Measurements from ENCODE around the gene EXOG.

The EXOG gene, protein sequence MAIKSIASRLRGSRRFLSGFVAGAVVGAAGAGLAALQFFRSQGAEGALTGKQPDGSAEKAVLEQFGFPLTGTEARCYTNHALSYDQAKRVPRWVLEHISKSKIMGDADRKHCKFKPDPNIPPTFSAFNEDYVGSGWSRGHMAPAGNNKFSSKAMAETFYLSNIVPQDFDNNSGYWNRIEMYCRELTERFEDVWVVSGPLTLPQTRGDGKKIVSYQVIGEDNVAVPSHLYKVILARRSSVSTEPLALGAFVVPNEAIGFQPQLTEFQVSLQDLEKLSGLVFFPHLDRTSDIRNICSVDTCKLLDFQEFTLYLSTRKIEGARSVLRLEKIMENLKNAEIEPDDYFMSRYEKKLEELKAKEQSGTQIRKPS

DNA sequence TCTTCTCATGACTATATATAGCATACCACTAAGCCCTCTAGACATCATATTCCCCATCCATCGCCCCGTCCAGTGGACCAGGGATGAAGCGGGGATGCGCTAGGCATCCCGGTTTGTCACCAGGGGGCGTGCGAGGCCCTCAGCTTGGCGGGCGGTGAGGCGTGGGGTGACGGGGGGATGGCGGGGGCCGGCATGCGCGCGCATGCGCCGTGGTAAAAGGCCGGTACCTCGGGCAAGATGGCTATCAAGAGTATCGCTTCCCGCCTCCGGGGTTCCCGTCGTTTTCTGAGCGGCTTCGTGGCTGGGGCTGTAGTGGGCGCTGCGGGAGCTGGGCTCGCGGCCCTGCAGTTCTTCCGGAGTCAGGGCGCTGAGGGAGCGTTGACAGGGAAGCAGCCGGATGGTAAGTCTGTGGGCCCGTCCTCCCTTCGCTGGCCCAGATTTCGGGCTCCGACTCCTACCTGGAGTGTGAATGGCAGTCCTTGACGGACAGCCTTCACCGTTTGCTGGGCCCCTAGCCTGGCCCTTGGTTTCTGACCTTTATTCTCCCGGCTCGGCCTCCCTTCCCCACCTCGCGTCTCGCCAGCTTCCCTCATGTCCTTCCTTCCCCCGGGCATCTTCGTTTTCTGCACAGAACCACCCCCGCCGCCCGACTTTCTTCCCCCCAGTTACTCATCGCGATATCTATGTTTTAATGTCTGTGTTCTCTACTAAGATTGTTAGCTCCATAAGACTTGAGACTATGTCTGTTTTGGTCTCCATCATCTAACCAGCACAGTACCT, at the start of gene EXOG:
Gene EXOG, plus strand, starts transcription at position 210 of the 780 bp plus-strand sequence. Its CDS starts 28 bp downstream, at position 238.
- peak; percentile 97 for DNase-seq (ENCODE audit: low spot score)

GRCh38 chr3:38446812-38447211, 49.3 kb upstream of the EXOG start:
- no peak for DNase-seq (ENCODE audit: low spot score)

- no peak for DNase-seq (ENCODE audit: low spot score)
These were observed 45.3 kb upstream of the EXOG start for GRCh38 chr3:38450853-38451252.

DNA sequence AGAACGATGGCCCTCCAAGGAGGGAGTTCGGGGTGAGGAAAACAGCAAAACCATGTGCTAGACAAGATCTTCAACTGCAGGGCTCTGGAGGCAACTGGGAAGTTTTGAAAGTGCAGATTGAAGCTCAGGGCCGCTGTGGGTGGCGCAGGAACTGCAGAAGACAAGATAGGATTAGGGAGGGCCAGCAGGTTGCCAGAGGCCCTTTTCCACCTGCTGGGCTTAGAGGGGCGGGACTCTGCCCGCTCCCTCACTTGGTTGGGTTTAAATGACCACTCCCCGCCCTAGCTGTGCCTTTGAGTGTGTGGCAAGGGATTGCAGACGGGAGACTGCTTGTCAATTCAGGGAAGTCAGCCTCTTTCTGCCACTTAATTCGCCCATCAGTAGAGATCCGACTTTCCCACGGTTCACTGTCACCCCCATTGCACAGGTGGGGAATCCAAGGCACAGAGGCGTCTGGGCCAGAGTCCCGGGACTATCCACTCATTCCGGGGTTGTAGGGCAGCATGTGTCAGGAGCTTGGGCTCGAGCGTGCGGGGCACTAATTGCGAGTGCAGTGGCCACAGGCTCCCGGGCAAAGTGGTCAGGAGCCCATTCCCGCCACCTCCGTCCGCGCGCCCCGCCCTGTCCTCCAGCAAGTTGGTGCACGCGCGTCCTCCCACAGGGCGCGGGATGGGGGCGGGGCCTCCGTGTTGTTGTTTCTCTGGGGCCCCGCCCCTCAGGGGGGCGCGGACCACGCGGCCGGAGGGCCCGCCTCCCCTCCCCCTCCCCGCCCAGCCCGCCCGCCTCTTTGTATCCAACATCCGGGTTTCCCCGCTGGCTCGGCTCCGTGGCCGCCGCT, 42.8 kb upstream of the EXOG start, which contains the start of gene ACVR2B:
Gene ACVR2B, plus strand, starts transcription at position 816 of the 838 bp plus-strand sequence. CDS start 433 bp downstream, outside the sequence.
- DNase-seq (ENCODE audit: low spot score) = peak; percentile 62

- DNase-seq (ENCODE audit: low spot score) = no peak
These were observed 42.3 kb upstream of the EXOG start for GRCh38 chr3:38453913-38454177.

DNA sequence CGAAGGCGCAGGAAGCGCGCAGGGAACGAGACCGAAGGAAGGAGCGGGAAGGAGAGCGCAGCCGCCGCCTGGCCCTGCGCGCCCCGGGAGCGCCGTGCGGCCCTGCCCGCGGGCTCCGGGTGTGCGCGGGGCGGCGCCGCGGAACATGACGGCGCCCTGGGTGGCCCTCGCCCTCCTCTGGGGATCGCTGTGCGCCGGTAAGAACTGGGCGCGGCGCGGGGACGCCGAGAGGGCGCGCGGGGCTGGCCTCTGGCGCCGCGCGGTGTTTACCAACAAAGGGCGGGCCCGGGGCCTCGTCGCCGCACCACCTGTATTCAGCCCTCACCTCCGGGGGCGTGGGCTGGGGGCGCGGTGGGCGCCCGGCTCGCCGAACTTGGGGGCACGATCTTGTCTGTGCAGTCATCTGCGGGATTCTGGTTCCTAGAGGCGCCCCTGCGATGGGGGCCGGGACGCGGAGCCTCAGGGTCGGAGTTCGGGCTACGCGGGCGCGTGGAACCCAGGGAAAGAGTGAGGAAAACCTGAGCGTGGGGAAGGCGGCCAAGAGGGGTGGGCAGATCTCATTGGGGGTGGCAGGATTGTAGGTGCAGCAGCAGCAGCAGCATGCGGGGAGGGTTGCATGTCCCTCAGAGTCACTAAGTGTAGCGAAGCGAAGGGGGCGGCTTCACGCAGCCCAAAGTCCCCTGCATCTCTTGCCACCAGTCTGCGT, 41.8 kb upstream of the EXOG start:
- DNase-seq (ENCODE audit: low spot score) = no peak

DNA sequence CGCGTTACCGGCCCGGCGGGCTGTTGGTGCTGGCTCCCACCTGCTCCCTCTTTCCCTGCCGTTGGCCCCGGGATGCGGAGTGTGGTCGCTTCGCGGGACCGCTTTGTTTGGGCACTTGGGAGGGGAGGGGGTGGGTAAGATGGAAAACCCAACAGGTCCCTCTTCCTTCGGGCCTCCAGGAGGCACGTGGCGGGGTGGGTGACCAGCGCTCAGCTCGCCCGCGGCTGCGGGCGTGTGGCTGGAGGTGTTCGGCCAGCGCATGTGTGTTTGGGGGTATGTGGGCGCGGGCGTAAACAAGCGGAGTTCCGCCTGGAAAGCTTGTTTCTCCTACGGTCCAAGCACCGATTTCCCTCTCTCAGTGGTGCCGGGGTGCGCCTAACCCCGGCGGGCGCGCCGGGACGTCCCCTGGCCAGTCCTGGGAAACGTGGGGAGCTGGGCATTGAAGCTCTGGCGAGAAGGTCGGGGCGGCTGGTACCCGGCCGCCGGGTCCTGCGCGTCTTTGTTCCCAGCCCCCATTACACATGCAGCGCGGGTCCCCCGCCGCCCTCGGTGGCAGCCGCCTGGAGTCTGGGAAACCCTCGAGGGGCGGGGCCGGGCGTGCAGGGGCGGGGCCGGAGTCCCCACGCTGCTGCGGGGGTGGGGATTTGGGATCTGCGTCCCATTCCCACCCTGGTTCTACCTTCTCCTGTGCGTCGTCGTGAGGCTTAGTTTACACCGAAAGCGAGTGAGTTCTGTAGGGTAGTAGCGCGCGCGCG, 41.1 kb upstream of the EXOG start:
- DNase-seq (ENCODE audit: low spot score) = peak; percentile 21

GRCh38 chr3:38455639-38456430, 40.3 kb upstream of the EXOG start:
- DNase-seq (ENCODE audit: low spot score) = no peak

GRCh38 chr3:38457111-38458003, 38.8 kb upstream of the EXOG start:
- DNase-seq (ENCODE audit: low spot score) = no peak

- DNase-seq (ENCODE audit: low spot score) = no peak
These were observed 37.2 kb upstream of the EXOG start for GRCh38 chr3:38458796-38459498.

DNA sequence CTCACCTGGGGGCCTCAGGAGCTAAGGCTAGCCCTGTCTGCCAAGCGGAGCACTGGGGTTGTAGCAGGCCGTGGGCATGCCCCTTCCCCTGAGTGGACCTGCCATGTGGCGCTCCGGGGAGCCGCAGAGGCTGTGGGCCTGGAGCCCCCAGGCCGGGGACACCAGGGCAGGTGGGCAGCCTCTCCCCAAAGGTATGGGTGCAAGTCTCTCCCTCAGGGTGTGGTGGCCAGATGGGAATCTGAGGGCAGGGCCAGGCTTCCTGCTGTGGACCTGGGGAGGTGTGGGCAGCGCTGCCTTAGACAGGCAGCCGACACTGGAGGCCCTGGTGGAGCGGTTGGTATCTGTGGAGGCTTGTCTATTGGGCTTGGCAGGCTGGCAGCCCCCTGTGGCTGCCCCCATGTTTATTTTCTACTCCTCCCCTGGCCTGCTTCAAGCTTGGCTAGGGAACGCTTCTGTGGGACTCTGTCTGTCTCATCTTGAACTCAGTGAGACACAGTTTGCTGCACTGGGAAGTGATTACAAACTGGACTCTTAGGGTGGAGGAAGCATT, 36.6 kb upstream of the EXOG start:
- DNase-seq (ENCODE audit: low spot score) = no peak

DNA sequence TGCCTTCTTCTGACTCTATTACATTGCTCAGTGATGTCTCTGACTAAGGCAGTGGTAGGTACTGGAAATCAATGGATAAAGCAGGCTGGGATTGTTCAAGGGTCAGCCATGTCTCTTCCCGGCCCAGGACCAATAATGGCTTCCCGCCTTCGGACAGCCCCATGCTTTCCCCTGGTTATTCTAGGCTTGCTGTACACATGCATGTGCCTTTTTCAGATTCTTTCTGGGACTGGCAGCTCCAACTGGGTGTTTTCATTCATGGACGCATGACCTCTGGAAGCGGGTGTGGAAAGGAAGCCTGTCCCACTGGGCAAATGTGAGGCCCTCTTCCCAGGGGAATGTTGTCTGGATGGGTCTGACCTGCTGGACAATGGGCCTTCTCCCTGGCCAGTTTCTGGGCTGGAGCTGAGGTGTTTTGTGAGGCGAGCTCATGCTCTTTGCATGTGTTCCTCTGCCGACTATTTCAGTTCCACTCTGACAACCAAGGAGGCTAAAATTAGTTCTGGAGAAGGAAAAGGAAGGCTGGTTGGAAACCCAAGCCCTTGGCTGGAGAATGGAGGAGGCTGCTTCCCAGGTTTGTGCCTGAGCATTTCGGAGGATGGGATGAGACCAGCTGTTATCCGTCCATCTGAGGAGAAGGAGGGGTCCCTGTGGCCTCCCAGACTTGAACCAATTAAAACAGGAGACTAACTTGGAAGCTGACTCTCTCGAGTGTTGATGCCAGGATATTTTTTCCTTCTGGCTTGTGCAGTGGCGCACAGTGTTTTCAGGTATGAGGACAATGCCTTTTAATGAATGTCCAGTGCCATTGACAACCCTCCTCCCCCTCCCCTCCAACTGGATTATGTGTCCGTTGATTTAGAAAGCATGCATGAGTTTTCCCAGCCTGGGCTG, 35.5 kb upstream of the EXOG start:
- no peak for DNase-seq (ENCODE audit: low spot score)

DNA sequence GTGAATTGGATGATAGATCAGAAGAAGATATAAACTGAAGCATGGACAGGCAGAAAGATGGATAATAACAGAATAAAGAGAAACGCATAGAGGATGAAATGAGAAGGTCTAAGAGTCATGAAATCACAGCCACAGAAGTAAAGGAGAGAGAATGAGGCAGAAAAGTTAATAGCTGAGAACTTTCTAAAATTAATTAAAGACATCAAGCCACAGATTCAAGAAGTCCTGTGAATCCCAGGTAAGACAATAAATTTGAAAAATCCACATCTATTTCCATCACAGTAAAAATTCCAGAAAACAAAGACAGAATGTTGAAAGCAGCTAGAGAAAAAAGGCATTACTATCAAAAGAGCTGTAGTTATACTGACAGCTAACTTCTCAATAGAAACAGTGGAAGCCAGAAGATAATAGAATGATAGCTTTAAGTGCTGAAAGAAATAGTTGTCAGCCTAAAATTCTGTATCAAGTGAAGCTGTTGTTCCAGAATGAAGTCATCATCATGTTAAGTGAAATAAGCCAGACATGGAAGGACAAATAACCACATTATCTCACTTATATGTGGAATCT, 30.5 kb upstream of the EXOG start:
- no peak for DNase-seq (ENCODE audit: low spot score)

GRCh38 chr3:38468765-38469164, 27.4 kb upstream of the EXOG start:
- DNase-seq (ENCODE audit: low spot score) = no peak

DNA sequence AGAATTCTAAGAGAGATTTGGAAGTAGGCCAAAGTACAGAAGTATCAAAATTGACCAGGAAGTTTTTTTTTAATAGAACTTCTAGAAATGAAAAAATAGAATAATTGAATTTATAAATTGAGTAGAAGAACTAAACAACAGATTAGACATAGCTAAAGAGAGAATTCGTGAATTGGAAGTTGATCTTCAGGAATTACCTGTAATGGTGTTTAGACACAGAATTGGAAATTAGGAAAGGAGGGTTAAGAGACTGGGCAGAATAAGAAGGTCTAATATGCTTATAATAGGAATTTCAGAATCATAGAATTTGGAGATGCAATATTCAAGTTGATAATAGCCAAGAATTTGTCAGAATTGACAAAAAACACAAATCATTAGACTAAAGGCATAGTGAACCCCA, 26.3 kb upstream of the EXOG start:
- DNase-seq (ENCODE audit: low spot score) = no peak

DNA sequence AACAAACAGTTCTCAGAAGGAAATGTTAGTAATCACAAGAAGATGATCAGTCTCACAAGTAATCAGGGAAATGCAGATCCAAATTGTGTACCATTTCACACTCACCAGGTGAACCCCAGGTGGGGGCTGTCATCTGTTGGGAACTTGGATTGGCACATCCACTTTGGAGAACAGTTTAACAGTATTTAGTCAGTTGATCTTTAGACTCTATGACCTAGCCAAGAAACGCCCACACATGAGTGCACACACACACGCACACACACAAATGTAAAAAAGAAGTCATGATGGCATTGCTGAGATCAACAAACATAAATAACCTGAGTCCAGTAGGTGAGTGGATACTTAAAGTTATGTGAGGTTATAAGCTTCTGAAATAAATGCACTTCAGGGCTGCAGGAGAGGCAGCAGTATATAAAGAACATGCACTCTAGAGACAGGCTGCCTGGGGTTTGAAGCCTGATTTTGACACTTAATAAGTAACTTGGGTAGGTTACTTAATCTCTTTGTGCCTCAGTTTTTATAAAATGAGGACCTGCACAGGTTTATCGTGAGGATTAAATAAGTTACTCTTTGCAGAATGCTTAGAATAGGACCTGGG, 24.8 kb upstream of the EXOG start:
- DNase-seq (ENCODE audit: low spot score) = no peak

DNA sequence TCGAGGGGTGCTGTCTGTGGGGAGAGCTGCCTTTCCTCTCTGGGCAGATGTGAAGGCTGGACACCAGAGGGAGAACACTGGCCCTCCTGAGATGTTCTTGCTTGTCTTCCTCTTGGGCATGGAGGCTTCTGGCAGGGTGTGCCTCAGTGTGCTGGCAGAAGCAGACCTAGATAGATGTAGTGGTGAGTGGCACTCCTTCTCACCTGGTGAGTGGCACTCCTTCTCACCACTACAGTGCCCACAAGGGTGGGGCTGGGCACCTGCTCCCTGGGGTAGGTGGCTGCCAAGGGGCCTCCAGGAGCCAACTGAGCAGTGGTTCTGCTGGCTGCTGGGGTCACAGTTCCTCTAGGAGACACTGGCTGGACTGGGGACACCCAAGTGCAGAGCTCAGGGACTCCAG, 23.8 kb upstream of the EXOG start:
- DNase-seq (ENCODE audit: low spot score) = no peak

Data from activated CD4-positive, alpha-beta T cell treated with anti-CD3 and anti-CD28 coated beads, Interleukin-2, Interleukin-4, amounts not matched to agents 100 ng/mL and 50 ng/mL, durations not matched to agents 16 hours and 8 hours (primary cell).